ENCODE measurements around the gene ADARB2.

DNA sequence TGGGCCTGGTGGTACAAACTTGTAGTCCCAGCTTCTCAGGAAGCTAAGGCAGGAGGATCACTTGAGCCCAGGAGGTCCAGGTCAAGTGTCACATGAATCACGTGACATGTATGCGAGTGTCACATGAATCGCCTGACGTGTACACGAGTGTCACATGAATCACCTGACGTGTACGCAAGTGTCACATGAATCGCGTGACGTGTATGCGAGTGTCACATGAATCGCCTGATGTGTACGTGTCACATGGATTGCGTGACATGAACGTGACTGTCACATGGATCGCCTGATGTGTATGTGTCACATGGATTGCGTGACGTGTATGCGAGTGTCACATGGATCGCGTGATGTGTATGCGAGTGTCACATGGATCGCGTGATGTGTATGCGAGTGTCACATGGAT is 9.5 kb upstream of the ADARB2 start:
- TF ChIP-seq, protein P1, sequence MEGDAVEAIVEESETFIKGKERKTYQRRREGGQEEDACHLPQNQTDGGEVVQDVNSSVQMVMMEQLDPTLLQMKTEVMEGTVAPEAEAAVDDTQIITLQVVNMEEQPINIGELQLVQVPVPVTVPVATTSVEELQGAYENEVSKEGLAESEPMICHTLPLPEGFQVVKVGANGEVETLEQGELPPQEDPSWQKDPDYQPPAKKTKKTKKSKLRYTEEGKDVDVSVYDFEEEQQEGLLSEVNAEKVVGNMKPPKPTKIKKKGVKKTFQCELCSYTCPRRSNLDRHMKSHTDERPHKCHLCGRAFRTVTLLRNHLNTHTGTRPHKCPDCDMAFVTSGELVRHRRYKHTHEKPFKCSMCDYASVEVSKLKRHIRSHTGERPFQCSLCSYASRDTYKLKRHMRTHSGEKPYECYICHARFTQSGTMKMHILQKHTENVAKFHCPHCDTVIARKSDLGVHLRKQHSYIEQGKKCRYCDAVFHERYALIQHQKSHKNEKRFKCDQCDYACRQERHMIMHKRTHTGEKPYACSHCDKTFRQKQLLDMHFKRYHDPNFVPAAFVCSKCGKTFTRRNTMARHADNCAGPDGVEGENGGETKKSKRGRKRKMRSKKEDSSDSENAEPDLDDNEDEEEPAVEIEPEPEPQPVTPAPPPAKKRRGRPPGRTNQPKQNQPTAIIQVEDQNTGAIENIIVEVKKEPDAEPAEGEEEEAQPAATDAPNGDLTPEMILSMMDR (IDR thresholded peaks at IDR 0.05): no peak
- no peak for TF ChIP-seq POLR2A (IDR thresholded peaks at IDR 0.05)
